ENCODE measurements around the gene CERS4. TPM values are rescaled to one million over a fixed set of nuclear protein-coding genes. Genes with fewer than 3 reads are reported as not detected.
"Not testable (repeated sequence)": the region's sequence is repeated elsewhere in the genome, so short reads cannot be mapped to it uniquely, and the experiment has no call there.

Gene CERS4
- total RNA-seq, 1 donor from 2014 or later = 21.4 TPM

- DNase-seq (ENCODE audit: missing footprints) = no peak
- ATAC-seq = no peak
- intact Hi-C loops (cut with DNase I) = no loop called here
Observed at GRCh38 chr19:8255426-8256125, 46.4 kb downstream of the CERS4 start.

- intact Hi-C loops (cut with DNase I) = no loop called here
- DNase-seq (ENCODE audit: missing footprints) = no peak
- no peak for ATAC-seq
Observed at GRCh38 chr19:8256276-8257051, 47.3 kb downstream of the CERS4 start.

DNA sequence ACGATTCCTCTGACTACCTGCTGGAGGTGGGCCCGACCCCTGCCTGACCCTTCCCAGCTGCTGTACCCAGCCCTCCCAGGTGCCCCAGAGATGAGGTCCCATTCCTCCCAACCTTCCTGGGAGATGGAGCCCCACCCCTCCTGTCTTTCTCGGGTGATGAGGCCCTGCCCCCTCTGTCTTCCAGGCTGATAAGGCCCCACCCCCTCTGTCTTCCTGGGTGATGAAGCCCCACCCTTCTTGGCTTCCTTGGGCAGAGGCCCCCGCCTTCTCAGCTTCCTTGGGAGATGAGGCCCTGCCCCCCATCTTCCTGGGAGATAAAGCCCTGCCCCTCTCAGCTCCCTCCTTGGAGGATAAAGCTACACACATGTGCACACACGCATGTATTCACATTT lies 47.9 kb downstream of the CERS4 start:
- no peak for DNase-seq (ENCODE audit: missing footprints)
- no peak for ATAC-seq
- intact Hi-C loops (cut with DNase I) = no loop called here

- ATAC-seq = no peak
- intact Hi-C loops (cut with DNase I) = no loop called here
- DNase-seq (ENCODE audit: missing footprints) = no peak
Observed at GRCh38 chr19:8259142-8259921, 50.2 kb downstream of the CERS4 start.

DNA sequence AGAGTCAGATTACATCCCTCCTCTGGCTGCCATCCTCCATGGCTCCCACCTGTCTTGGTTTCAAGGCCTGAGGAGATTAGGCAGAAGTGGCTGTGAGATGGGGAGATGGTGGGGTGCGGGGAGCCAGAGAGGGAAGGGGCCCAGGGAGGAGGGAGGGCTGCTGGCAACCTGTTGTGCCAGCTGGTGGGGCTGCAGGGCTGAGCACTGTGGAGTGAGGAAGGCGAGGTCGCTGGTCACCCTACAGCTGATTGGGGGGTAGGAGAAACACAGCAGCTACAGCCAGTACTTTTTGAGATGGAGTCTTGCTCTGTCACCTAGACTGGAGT lies 50.7 kb downstream of the CERS4 start:
- intact Hi-C loops (cut with DNase I) = loop anchor here (10.0 kb wide), 1 partner anchor 255 kb away; the partner anchor contains the start of gene ZNF414
- ATAC-seq (no peak), DNase-seq (ENCODE audit: missing footprints) (no peak)

DNA sequence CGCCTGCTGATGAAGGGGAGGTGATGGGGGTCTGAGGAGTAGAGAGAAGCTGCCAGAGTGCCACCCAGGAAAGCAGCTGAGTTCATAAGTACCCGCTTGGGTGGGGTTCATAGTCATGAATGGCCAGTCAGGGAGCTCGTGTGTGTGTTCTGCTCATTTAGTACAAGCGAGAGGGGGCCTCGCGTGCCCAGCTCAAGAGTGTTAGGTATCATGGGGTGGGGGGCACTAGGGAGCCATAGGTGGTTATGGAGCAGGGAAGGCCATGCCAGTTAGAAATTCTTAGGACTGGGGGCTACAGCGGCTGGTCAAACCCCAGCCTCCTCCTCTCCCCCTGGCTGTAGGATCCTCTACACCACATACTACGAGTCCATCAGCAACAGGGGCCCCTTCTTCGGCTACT lies 52.2 kb downstream of the CERS4 start:
- no peak for DNase-seq (ENCODE audit: missing footprints)

DNA sequence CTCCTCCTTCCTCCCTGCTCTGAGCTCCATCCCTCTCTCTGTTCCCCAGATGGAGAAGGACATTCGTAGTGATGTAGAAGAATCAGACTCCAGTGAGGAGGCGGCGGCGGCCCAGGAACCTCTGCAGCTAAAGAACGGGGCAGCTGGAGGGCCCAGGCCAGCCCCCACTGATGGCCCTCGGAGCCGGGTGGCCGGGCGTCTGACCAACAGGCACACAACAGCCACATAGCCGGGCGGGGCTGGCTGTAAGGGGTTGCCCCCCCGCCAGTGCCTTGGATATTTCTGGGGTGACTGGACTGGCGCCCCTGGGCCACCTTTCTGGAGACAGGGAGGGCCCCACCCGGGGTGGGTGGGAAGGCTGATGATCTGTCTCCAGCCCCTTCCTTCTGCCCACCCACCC lies 52.7 kb downstream of the CERS4 start:
- intact Hi-C loops (cut with DNase I) = loop anchor here (10.0 kb wide), 1 partner anchor 253 kb away; the partner anchor contains the start of gene ZNF414
- DNase-seq (ENCODE audit: missing footprints) (no peak), ATAC-seq (no peak)

More for the DNA sequence above, 52.2 kb downstream of the CERS4 start:
- no peak for ATAC-seq
- intact Hi-C loops (cut with DNase I) = loop anchor here (10.0 kb wide), 1 partner anchor 253 kb away; the partner anchor contains the start of gene ZNF414

DNA sequence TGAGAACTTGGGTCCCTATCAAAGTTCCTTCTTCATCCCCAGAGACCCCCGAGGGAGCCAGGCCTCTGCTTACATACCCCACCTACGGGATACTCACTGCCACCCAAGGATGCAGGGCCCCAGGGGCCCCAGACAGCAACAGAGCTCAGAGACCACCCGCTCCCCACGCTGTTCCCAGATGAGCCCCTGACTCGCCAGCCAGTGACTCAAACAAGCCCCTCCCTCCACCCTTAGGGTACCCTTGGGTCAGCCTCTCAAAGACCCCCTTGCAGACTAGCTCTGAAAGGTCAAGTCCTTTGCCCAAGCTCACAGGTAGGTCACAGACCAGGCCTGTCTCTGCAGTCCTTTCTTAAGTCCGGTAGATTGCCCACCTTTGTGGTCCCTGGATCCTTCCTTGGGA lies 53.3 kb downstream of the CERS4 start:
- intact Hi-C loops (cut with DNase I) = loop anchor here (10.0 kb wide), 1 partner anchor 252 kb away; the partner anchor contains the start of gene ZNF414
- DNase-seq (ENCODE audit: missing footprints) (no peak), ATAC-seq (no peak)

- not testable (repeated sequence) for DNase-seq (ENCODE audit: missing footprints); ATAC-seq
- intact Hi-C loops (cut with DNase I) = loop anchor here (10.0 kb wide), 1 partner anchor 251 kb away; the partner anchor contains the start of gene ZNF414
Observed at GRCh38 chr19:8264248-8264647, 55.1 kb downstream of the CERS4 start.

GRCh38 chr19:8265872-8266271 lies 56.7 kb downstream of the CERS4 start:
- no peak for ATAC-seq
- intact Hi-C loops (cut with DNase I) = loop anchor here (5.0 to 10.0 kb wide), 2 partner anchors 41 to 249 kb away; partner anchors contain the start of genes CD320 and ZNF414

DNA sequence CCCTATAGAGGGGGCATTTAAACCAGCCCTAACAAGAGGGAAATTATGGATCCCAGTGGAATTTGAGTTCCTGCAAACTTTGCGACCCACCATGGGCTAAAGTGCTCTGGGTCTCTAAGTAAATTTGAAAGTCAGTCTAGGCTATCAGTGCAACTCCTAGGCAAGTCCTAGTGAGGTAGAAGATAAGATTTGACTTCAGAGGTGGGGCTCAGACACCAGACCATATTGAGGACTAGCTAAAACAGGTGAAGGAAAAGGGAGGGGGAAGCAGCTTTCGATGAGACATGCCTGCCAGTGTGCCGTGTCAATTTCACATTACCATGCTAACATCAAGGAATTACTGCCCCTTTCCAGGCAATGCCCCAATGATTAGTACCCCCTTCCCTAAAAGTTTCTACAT lies 60.6 kb downstream of the CERS4 start:
- DNase-seq (ENCODE audit: missing footprints) (no peak), ATAC-seq (no peak)
- intact Hi-C loops (cut with DNase I) = loop anchor here (5.0 to 10.0 kb wide), 2 partner anchors 38 to 245 kb away; partner anchors contain the start of genes CD320 and ZNF414

More at GRCh38 chr19:8265872-8266271, 56.7 kb downstream of the CERS4 start:
- DNase-seq (ENCODE audit: missing footprints) = no peak

GRCh38 chr19:8276508-8276907 lies 67.3 kb downstream of the CERS4 start:
- DNase-seq (ENCODE audit: missing footprints); ATAC-seq; intact Hi-C loops (cut with DNase I): not testable (repeated sequence)

- intact Hi-C loops (cut with DNase I); DNase-seq (ENCODE audit: missing footprints): not testable (repeated sequence)
- ATAC-seq = peak; percentile 44
Observed at GRCh38 chr19:8291337-8291736, 82.2 kb downstream of the CERS4 start.

GRCh38 chr19:8302357-8302691 lies 93.2 kb downstream of the CERS4 start:
- DNase-seq (ENCODE audit: missing footprints) = peak; percentile 74
- ATAC-seq = peak; percentile 85
- intact Hi-C loops (cut with DNase I) = no loop called here

DNA sequence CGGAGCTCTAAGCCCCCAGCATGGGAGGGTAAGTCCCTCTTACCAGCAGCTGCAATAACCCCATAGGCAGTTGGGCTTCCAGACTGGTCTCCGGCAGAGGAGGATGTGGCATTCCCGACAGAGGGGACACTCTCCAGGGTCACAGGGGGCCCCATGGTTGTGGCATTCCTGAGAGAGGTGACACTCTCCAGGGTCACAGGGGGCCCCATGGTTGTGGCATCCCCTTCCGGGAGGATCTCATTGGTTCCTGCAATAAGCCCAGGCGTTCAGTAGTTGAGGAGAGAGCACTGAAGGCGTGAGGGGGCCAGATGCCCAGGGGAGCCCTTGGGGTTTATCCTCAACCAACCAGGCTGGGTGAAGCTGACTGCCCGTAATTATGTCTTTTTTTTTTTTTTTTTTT lies 93.6 kb downstream of the CERS4 start:
- no peak for DNase-seq (ENCODE audit: missing footprints)
- intact Hi-C loops (cut with DNase I) = no loop called here
- peak; percentile 6 for ATAC-seq

DNA sequence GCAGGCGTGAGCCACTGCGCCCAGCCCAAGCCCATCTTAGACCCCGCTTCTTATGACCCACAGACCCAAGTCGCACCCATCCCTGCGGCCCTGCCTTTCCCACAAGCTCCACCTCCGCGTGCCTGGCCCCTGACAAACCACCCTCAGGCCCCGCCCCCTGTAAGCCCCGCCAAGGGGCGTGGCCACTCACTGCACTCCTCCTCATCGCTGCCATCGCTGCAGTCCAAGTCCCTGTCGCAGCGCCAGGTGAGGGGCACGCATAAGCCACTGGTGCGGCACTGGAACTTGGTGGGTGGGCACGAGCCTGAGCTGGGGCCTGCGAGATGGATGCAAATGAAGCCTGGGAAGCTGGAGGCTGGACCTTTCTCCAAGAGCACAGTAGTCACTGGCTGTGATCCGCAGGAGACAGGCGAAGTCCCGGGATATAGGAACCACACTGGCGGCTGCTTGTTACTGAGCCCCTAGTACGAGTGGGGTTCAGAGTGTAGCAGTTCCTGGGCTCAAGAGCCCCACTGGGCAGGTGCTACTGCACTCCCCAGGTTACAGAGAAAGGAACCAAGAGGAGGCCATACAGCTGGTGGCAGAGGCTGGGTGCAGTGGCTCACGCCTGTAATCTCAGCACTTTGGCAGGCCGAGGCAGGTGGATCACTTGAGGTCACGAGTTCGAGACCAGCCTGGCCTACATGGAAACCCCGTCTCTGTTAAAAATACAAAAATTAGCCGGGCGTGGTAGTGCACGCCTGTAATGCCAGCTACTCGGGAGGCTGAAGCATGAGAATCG lies 95.9 kb downstream of the CERS4 start:
- DNase-seq (ENCODE audit: missing footprints) (peak; percentile 60), ATAC-seq (no peak)
- intact Hi-C loops (cut with DNase I) = loop anchor here (5.0 kb wide), 1 partner anchor 38 kb away; no protein-coding TSS in a partner anchor

DNA sequence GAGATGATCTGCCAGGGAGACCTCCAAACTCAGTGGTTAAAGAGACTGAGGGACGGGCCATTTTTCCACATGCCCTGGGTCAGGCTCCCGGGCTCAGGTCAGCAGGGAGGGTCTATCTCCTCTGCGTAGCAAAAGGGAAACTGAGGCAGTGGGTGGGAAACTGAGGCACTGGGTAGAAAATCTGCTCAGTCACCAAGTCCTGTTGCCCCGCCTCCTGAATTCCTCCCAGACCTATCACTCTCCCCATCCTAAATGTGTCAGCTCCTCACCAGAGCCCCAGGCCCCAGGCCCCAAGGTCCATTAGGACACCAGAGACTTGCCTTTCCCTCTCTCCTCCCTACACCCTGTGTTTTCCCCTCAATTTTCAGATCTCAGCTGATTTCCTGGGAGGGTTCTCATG lies 96.6 kb downstream of the CERS4 start:
- ATAC-seq (no peak), DNase-seq (ENCODE audit: missing footprints) (no peak)
- intact Hi-C loops (cut with DNase I) = loop anchor here (5.0 kb wide), 1 partner anchor 38 kb away; no protein-coding TSS in a partner anchor

Data from Right ventricle myocardium inferior (tissue), 1 donor.